ENCODE results near the gene TMEM242. TPM values are rescaled to one million over a fixed set of nuclear protein-coding genes. Genes with fewer than 3 reads are reported as not detected.
"Not testable (repeated sequence)": the region's sequence is repeated elsewhere in the genome, so short reads cannot be mapped to it uniquely, and the experiment has no call there.

TMEM242 gene
- total and polyA plus RNA-seq, 8 donors: 3.4 to 6.2 (median 4.5) TPM

- FAIRE-seq (no peak), ATAC-seq (peak; percentile 37 to 74 (median 66)), DNase-seq (peak in 2 of 6 donors; percentile 8 to 24)
- WGBS, 2 donors: 29 to 31% methylated on average over 4 of the region's 4 CpGs
- TF ChIP-seq CTCF (IDR thresholded peaks at IDR 0.05): no peak
- H3K36me3 ChIP-seq: no peaks in the 10 kb centered on the region
- no peak overlapping the region for H3K27ac ChIP-seq
- intact Hi-C loops (cut with DNase I): no loop called here
- H3K27me3 ChIP-seq: no peaks in the 10 kb centered on the region
- no peak overlapping the region for H3K4me3 ChIP-seq
- no peaks in the 10 kb centered on the region for H3K4me1 ChIP-seq
- H3K9me3 ChIP-seq: no peaks in the 10 kb centered on the region
These were observed 20.4 kb upstream of the TMEM242 start for GRCh38 chr6:157343732-157344131.

DNA sequence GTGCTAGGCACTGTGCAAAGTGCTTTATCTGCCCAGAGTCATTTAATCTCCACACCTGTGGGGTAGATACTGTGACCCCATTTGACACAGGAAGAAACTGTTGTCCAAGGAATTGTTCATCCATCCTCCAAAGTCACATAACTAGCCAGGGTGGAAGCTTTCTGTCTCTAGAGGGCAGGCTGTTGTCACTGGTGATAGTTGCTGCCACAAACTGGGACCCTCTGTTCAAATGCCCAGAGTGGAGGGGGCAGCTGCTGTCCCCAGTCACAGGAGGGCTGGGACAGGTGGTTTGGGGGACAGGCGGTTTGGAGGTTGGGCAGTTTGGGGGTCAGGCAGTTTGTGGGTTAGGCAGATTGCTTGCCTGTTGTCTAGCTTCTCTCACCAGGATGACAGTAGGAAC, 16.1 kb upstream of the TMEM242 start:
- 76 to 88% methylated on average over 1 of the region's 1 CpG for WGBS, 2 donors
- H3K36me3 ChIP-seq: no peaks in the 10 kb centered on the region
- TF ChIP-seq CTCF (IDR thresholded peaks at IDR 0.05): no peak
- no peak overlapping the region for H3K27ac ChIP-seq
- no peak for DNase-seq
- H3K27me3 ChIP-seq: no peaks in the 10 kb centered on the region
- no peak overlapping the region for H3K4me3 ChIP-seq
- FAIRE-seq: no peak
- H3K4me1 ChIP-seq: no peaks in the 10 kb centered on the region
- intact Hi-C loops (cut with DNase I): loop anchor here in 1 of 3 donors (10.0 kb wide), 1 partner anchor 325 kb away; no protein-coding TSS in a partner anchor
- no peaks in the 10 kb centered on the region for H3K9me3 ChIP-seq
- no peak for ATAC-seq

GRCh38 chr6:157337751-157338150, 14.4 kb upstream of the TMEM242 start:
- no peak for FAIRE-seq
- H3K27ac ChIP-seq: no peak overlapping the region

DNA sequence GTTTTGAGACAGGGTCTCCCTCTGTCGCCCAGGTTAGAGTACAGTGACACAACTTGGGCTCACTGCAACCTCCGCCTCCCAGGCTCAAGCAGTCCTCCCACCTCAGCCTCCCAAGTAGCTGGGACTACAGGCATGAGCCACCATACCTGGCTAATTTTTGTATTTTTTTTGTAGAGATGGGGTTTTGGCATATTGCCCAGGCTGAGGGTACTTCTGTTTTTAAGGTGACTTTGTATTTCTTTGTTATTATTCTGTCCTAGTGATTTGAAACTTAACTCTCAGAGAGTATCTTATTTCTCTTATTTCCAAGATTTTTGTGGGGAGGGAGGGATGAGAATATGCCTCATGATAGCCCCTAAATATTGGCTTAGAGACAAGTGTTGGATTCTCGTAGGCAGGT, 14.0 kb upstream of the TMEM242 start:
- WGBS, 2 donors: 62 to 73% methylated on average over 3 of the region's 3 CpGs
- H3K9me3 ChIP-seq, DNase-seq, H3K4me3 ChIP-seq, H3K36me3 ChIP-seq, H3K4me1 ChIP-seq, FAIRE-seq, ATAC-seq, H3K27ac ChIP-seq, H3K27me3 ChIP-seq: not testable (repeated sequence)
- intact Hi-C loops (cut with DNase I): loop anchor here in 1 of 3 donors (10.0 kb wide), 1 partner anchor 328 kb away; no protein-coding TSS in a partner anchor

More at GRCh38 chr6:157337751-157338150, 14.4 kb upstream of the TMEM242 start:
- no peak for TF ChIP-seq CTCF (IDR thresholded peaks at IDR 0.05)
- no peaks in the 10 kb centered on the region for H3K4me1 ChIP-seq
- no peaks in the 10 kb centered on the region for H3K36me3 ChIP-seq
- ATAC-seq: no peak
- no peak for DNase-seq
- 75 to 81% methylated on average over 2 of the region's 2 CpGs for WGBS, 2 donors
- H3K9me3 ChIP-seq: no peaks in the 10 kb centered on the region
- intact Hi-C loops (cut with DNase I): loop anchor here in 1 of 3 donors (10.0 kb wide), 1 partner anchor 327 kb away; no protein-coding TSS in a partner anchor
- H3K4me3 ChIP-seq: no peak overlapping the region
- H3K27me3 ChIP-seq: no peaks in the 10 kb centered on the region

- 28 to 35% methylated on average over 6 of the region's 6 CpGs for WGBS, 2 donors
- ATAC-seq (no peak), FAIRE-seq (no peak)
These were observed 12.5 kb upstream of the TMEM242 start for GRCh38 chr6:157335829-157336228.

More at GRCh38 chr6:157335829-157336228, 12.5 kb upstream of the TMEM242 start:
- Histone ChIP-seq H3K27me3 (no peaks in the 10 kb centered on the region), H3K9me3 (no peaks in the 10 kb centered on the region), H3K36me3 (no peaks in the 10 kb centered on the region), H3K4me3 (no peak overlapping the region), H3K27ac (no peak overlapping the region), H3K4me1 (no peaks in the 10 kb centered on the region)
- intact Hi-C loops (cut with DNase I): loop anchor here in 1 of 3 donors (10.0 kb wide), 1 partner anchor 329 kb away; no protein-coding TSS in a partner anchor
- TF ChIP-seq CTCF (IDR thresholded peaks at IDR 0.05): no peak
- no peak for DNase-seq
